Activated naive CD4-positive, alpha-beta T cell treated with anti-CD3 and anti-CD28 coated beads, Interleukin-2, amount 50 U/mL, for 72 hours (primary cell): ENCODE data around the gene PIM2. TPM values are rescaled to one million over a fixed set of nuclear protein-coding genes. Genes with fewer than 3 reads are reported as not detected.

Experiments
- ATAC-seq, 2 donors: fragments of 150-1000 bp; cut with Tn5 transposase; 2 replicates each; pipeline ENCODE4 v1.10.0; 2021; ENCODE audit warnings: mild to moderate bottlenecking in 2 of 2, moderate library complexity in 2 of 2
- DNase-seq, 2 donors: peaks; one replicate each; pipeline ENCODE4 v3.0.0; 2021 to 2022; ENCODE audit warnings: low spot score in 2 of 2
- H3K27ac Mint-ChIP-seq, 2 donors: one replicate each; pipeline ENCODE4 v1.8.0; 2022; ENCODE audit warnings: mild to moderate bottlenecking in 2 of 2, mixed read lengths in 2 of 2
- H3K36me3 Mint-ChIP-seq, 2 donors: one replicate each; pipeline ENCODE4 v1.8.0; 2022; ENCODE audit warnings: mixed read lengths in 2 of 2
- H3K9me3 Mint-ChIP-seq, 2 donors: one replicate each; pipeline ENCODE4 v1.8.0; 2022; ENCODE audit warnings: mixed read lengths in 2 of 2
- total RNA-seq, 2 donors: library from RNA; stranded (reverse); gene quantifications; one replicate each; pipeline ENCODE4 v1.2.3, GENCODE V29; 2022

PIM2 gene
- total RNA-seq, 2 donors from 2014 or later: 264 to 357 TPM

GRCh38 chrX:48917139-48918001, 1.5 kb downstream of the PIM2 start:
- peak; percentile 49 to 50 for ATAC-seq
- Mint-ChIP-seq H3K27ac (peak overlapping the region; percentile 99), H3K9me3 (no peaks in the 10 kb centered on the region), H3K36me3 (peaks cover 57 to 67% of the 10 kb centered on the region in 2 donors)
- peak; percentile 82 to 91 for DNase-seq

DNA sequence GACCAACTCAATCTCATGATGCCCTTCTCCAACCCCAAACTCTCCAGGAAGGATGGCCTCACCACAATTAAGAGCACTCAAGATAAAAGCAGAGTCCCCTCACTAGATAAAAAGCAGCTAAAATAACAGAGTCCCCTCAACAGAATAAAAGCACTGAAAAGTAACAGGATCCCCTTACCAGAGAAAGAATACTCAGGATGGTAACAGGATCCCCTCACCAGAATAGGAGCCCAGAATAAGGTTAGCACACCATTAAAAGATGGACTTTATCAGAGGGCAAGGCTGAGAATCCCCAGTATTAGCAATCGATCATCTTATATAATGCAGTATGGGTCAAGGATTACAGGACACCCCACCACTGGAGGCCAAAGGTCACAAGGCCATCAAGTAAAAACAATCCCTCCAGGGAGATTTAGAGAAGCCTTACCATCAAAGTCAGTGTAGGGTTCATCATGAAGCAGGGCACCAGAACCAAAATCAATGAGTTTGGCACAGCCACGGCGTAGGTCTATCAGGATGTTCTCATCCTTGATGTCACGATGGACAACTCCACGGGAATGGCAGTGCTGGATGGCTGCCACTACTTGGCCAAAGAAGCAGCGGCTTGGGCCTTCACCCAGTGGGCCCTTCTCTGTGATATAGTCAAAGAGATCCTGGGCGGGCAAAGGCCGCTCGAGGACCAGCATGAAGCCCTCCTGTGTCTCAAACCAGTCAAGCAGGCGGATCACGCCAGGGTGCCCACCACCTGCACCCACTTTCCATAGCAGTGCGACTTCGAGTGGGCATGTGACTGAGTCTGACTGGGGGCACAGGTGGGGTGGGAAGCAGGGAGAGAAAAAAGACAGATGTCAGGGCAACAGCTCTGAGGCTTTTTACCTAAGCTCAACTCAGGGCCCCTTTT, 4.0 kb downstream of the PIM2 start:
- H3K9me3 Mint-ChIP-seq: no peaks in the 10 kb centered on the region
- DNase-seq: no peak
- no peak for ATAC-seq

DNA sequence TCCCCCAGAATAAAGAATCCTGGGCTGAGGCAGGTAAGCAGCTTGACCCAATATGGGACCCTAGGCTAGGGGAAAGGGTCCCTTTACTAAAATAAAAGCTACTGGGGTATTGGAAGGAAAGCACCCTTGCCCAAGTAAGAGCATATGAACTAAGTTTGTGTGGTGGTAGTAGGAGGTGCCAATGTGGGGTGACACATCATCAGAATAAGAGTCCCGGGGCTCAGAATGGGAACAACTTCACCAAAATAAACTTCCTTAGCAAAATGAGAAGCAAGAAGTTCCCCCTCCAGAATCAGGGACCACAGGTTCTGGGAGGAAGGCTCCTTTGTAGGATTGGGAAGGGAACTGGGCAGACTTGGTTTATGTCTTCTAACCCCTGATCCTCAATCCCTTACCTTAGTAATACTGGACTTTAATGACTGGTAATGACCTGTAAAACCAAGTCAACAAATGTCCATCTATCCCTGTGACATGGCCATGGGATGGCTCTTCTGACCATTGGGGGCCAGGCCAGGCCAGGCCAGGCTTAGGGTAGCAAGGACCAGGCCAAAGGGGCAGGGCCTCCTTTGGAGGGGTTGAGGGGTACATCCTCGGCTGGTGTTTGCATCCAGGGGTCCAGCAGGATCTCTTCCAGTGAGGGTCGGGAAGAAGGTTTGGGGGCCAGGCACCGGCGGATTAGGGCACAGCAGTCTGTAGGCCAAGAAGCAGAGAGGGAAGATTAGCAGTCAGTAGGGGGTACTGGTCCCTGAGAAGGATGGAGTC, 5.0 kb downstream of the PIM2 start:
- ATAC-seq: no peak
- Mint-ChIP-seq H3K9me3 (no peaks in the 10 kb centered on the region), H3K27ac (peak overlapping the region; percentile 94 to 97), H3K36me3 (peaks cover 56 to 65% of the 10 kb centered on the region in 2 donors)
- no peak for DNase-seq

More for the DNA sequence above, 4.0 kb downstream of the PIM2 start:
- Mint-ChIP-seq H3K27ac (peak overlapping the region; percentile 94 to 97), H3K36me3 (peaks cover 63 to 73% of the 10 kb centered on the region in 2 donors)

DNA sequence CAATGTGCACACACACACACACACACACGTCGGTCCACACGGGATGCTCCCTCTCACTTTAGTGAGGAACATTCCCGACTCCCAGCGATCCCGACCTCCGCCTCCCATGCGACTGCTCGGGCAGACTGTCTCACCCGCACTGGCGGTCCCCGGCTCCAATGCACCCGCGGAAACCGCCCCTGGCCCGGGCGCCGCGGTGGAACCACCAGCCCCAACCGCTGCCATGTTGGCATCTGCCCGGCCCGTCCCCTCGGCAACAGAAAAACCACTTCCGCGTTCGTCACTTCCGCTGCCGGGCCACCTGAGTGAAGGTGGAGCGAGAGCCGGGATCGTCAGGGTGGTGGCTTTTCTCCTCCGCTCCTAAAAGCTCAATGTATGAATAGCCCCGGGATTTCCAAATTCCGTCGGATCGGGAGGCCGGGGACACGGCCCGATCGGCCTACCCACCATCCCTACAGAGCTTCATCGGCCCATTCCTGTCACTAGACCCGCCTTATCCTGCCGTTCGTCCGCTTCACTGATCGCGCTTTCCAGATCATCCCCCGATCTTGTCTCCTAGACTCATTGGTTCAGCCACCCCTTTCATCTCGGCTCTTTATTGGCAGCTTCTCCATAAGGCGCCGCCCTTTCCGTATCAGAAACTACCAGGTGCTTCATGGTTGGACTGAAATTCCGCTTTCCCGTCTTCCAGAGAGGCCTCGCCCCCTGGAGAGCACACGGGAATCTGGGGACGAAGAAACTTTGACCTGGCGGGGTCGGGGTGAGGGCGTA, 7.2 kb downstream of the PIM2 start, which contains the start of gene SLC35A2:
TSS of gene SLC35A2 (minus strand) at position 235 of the 771 bp plus-strand sequence. CDS start at position 225, 10 bp downstream.
- DNase-seq (peak; percentile 82 to 86), ATAC-seq (peak; percentile 75)
- H3K9me3 Mint-ChIP-seq: no peaks in the 10 kb centered on the region
- peak within 1 kb of the TSS; percentile 95 to 97 for H3K27ac Mint-ChIP-seq
- peaks cover 37 to 48% of the 10 kb centered on the region in 2 donors for H3K36me3 Mint-ChIP-seq

GRCh38 chrX:48910926-48911411, 7.9 kb downstream of the PIM2 start:
- Mint-ChIP-seq H3K9me3 (no peaks in the 10 kb centered on the region), H3K27ac (peak overlapping the region; percentile 95 to 97), H3K36me3 (peaks cover 37 to 48% of the 10 kb centered on the region in 2 donors)
- ATAC-seq: peak; percentile 4 to 5
- DNase-seq: no peak

- no peaks in the 10 kb centered on the region for H3K9me3 Mint-ChIP-seq
- no peak for DNase-seq
- peak overlapping the region in 1 of 2 donors; percentile 56 for H3K27ac Mint-ChIP-seq
- no peak for ATAC-seq
- H3K36me3 Mint-ChIP-seq: peaks cover 28 to 39% of the 10 kb centered on the region in 2 donors
Measured at GRCh38 chrX:48909703-48910294, 9.0 kb downstream of the PIM2 start.

DNA sequence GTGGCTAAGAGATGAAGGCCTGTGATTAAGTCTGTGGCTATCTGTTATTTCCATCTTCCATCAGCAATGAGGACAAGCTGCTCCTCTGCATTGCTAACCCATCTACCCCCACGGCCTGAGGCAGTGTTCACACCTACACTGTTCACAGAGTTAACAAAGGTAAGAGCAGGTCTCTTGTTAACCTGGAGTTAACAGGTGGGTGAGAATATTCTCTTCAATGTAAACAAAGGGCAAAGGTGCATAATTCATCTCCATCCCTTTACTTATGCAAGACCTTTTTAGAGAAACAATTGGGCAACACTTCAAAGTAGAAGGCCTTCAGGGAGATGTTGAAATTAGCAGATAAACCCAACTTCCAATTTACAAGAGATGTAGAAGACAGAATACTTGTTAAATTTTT, 10.2 kb downstream of the PIM2 start:
- ATAC-seq (no peak), DNase-seq (no peak)
- H3K9me3 Mint-ChIP-seq: no peaks in the 10 kb centered on the region
- peaks cover 16 to 27% of the 10 kb centered on the region in 2 donors for H3K36me3 Mint-ChIP-seq
- H3K27ac Mint-ChIP-seq: peak overlapping the region; percentile 56 to 86

DNA sequence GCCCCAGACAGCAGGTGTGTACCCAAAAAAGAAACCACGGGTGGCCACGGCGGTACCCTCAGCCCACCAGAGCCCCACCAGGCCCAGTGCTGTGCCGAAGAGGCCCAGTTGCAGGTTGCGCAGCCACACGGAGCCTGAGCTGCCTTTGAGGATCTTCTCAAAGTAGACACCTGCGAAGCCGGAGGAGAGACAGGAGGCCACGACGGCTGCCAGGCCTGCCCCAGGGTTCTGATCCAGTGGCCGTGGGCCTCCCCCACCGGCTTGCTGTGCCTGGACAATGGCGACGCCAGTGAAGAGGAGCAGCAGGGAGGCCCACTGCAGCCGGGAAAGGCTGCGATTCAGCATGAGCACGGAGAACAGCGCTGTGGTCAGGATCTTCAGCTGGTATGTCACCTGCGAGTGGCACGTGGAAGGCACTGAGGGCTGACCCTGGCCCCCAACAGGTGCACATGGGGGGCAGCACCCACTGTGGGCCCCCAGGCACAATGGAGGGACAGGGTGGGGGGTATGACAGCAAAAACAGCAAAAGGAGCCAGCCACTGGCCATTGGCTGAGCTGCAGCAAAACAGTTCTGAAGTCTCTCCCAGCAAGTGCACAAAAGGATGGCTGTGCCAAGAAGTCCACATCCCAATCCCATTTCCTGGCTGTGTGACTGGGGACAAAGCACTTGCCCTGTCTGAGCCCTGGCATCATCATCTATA, 13.6 kb downstream of the PIM2 start:
- Mint-ChIP-seq H3K27ac (no peak overlapping the region), H3K36me3 (no peaks in the 10 kb centered on the region), H3K9me3 (no peaks in the 10 kb centered on the region)
- ATAC-seq (peak in 1 of 2 donors; percentile 12), DNase-seq (no peak)

DNA sequence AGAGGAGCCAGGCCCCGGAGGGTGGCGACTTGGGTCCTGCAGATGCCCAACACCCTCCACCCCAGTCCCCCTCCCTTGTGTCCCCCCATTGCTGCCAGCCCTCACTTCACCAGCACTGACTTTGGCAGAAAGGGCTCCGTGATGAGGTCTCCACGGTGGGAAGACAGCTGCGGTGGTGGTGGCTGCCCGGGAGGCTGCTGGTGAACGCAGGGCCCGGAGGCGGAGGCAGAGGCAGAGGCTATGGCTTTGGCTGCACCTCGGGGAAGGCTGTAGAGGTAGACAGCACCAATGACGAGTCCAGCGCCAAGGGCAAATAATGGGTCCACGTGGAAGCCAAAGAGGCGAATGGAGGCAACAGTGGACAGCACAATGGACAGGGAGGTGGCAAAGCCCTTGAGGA, 14.2 kb downstream of the PIM2 start:
- H3K36me3 Mint-ChIP-seq: no peaks in the 10 kb centered on the region
- ATAC-seq (no peak), DNase-seq (no peak)
- H3K9me3 Mint-ChIP-seq: no peaks in the 10 kb centered on the region
- H3K27ac Mint-ChIP-seq: no peak overlapping the region

- peak overlapping the region; percentile 46 to 51 for H3K27ac Mint-ChIP-seq
- ATAC-seq (no peak), DNase-seq (no peak)
- no peaks in the 10 kb centered on the region for H3K9me3 Mint-ChIP-seq
- no peaks in the 10 kb centered on the region for H3K36me3 Mint-ChIP-seq
Measured at GRCh38 chrX:48904180-48904579, 14.6 kb downstream of the PIM2 start.

GRCh38 chrX:48903290-48903689, 15.5 kb downstream of the PIM2 start:
- DNase-seq (no peak), ATAC-seq (no peak)
- peak overlapping the region in 1 of 2 donors; percentile 46 for H3K27ac Mint-ChIP-seq
- no peaks in the 10 kb centered on the region for H3K9me3 Mint-ChIP-seq
- peaks cover 0 to 2% of the 10 kb centered on the region in 2 donors for H3K36me3 Mint-ChIP-seq

DNA sequence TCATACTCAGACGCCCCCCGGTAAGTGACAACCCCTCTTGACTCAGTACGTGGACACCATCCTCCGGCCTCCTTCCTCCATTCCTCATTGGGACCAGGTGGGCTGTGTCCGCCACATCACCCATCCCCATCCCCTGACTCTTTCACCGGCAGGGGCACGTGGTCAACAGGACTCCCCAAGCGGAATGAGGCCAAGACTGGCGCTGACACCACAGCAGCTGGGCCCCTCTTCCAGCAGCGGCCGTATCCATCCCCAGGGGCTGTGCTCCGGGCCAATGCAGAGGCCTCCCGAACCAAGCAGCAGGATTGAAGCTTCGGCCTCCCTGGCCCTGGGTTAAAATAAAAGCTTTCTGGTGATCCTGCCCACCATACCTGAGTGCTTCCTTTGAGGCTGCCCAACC, 16.0 kb downstream of the PIM2 start:
- peaks cover 0 to 5% of the 10 kb centered on the region in 2 donors for H3K36me3 Mint-ChIP-seq
- ATAC-seq (no peak), DNase-seq (no peak)
- H3K9me3 Mint-ChIP-seq: no peaks in the 10 kb centered on the region
- H3K27ac Mint-ChIP-seq: no peak overlapping the region

GRCh38 chrX:48902135-48902534, 16.7 kb downstream of the PIM2 start:
- no peak for DNase-seq
- peaks cover 0 to 11% of the 10 kb centered on the region in 2 donors for H3K36me3 Mint-ChIP-seq
- no peaks in the 10 kb centered on the region for H3K9me3 Mint-ChIP-seq
- no peak for ATAC-seq
- H3K27ac Mint-ChIP-seq: peak overlapping the region in 1 of 2 donors; percentile 67

DNA sequence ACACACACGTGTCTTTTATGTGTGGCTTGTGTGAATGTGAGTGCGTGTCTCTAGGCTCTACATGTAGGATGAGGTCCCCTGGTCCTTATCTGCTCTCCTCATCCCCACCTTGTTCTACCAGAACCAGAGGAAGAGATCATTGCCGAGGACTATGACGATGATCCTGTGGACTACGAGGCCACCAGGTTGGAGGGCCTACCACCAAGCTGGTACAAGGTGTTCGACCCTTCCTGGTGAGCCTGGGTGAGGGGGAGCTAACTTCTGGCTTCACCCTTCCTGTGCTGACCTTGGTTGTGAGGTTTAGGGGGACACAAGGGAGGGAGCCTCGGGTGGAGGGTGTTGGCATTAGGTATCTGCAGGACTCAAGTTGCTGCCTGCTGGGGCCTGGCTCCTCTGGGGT, 17.8 kb downstream of the PIM2 start:
- ATAC-seq (no peak), DNase-seq (no peak)
- Mint-ChIP-seq H3K36me3 (peaks cover 0 to 16% of the 10 kb centered on the region in 2 donors), H3K27ac (no peak overlapping the region), H3K9me3 (no peaks in the 10 kb centered on the region)

DNA sequence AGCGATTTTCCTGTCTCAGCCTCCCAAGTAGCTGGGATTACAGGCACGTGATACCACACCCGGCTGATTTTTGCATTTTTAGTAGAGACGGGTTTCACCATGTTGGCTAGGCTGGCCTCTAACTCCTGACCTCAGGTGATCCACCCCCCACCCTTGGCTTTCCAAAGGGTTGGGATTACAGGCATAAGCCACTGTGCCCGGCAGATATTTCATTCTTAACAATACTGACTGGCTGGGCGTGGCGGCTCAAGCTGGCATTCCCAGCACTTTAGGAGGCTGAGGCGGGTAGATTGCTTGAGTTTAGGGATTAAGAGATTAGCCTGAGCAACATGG, 19.8 kb downstream of the PIM2 start:
- H3K9me3 Mint-ChIP-seq: no peaks in the 10 kb centered on the region
- peaks cover 0 to 16% of the 10 kb centered on the region in 2 donors for H3K36me3 Mint-ChIP-seq
- ATAC-seq (no peak), DNase-seq (no peak)
- peak overlapping the region in 1 of 2 donors; percentile 96 for H3K27ac Mint-ChIP-seq
